Activated CD8-positive, alpha-beta memory T cell treated with anti-CD3 and anti-CD28 coated beads for 1 hour (primary cell): ENCODE results near the gene PRR14.
"Not testable (repeated sequence)": the region's sequence is repeated elsewhere in the genome, so short reads cannot be mapped to it uniquely, and the experiment has no call there.

ENCODE experiments used
- DNase-seq, 2 donors: peaks; one replicate each; pipeline ENCODE4 v3.0.0-alpha.2; 2020; ENCODE audit warnings: low read depth in 1 of 2; ENCODE audit errors: extremely low read depth in 1 of 2

PRR14 gene

DNA sequence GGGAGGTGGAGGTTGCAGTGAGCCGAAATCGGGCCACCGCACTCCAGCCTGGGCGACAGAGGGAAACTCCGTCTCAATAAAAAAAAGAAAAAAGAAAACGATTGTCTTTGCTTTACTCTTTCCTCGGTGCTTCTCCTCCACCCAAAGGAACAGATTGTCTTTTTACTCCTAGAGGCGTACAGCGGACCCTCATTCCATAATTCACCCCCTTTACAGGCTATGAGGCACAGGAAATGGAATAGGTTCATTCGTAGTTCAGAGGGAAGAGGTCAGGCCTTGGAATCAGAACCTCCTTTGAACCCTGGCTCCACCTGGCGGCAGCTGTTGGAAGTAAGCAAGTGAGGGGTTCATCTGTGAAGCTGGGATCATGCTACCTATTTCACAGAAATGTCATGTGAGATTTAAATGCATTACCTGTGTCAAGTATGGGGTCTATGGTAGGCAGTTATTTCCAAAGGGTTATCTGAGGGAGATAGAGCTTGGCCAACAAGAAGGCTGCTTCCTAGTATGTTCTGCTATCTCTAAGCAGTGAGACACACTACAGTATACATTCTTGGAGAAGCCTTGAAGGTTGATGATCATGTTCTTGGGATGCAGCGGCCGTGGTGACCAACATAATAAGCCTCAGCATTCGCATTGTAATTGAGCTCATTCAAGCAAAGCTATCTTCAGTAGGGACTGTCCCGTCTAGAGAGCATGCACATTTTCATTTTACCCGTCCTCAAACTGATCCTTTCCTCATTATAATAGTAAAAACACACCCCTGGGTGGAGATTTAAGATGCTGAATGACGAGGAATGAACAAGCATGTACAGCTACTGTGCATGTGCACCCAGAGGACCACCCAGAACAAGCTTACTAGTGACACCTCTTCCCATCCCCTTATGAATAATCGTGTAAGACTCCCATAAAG lies 21.9 kb upstream of the PRR14 start:
- DNase-seq = peak; percentile 57 to 83

- DNase-seq = not testable (repeated sequence)
These were observed 18.3 kb upstream of the PRR14 start for GRCh38 chr16:30632454-30632853.

DNA sequence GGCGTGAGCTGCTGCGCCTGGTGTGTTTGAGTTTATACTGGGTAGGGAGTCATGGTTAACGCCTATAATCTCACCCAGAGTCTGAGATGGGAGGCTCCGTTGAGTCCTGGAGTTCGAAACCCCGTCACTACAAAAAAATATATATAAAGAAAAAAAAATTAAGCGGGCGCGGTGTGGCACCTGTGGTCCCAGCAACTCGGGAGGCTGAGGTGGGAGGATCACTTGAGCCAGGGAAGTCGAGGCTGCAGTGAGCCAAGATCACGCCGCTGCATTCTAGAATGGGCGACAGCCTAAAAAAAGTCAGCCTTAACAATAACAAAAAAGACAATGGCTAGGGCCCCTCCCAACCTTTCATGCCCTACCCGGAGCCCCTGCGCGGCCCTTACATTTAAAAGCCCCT lies 17.2 kb upstream of the PRR14 start:
- no peak for DNase-seq

DNA sequence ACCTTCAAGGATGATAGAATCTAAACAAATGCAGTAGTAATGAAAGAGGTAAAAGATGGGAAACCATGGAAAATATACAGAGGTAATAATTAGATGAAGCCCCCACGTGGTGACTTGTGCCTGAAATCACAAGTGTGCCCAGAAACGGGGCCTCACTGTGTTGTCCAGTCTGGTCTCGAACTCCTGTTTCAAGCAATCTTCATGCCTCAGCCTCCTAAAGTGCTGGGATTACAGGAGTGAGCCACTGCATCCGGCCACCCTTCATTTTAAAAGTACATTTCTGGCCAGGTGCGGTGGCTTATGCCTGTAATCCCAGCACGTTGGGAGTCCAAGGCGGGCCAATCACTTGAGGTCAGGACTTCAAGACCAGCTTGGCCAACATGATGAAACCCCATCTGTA lies 14.2 kb upstream of the PRR14 start:
- no peak for DNase-seq

DNA sequence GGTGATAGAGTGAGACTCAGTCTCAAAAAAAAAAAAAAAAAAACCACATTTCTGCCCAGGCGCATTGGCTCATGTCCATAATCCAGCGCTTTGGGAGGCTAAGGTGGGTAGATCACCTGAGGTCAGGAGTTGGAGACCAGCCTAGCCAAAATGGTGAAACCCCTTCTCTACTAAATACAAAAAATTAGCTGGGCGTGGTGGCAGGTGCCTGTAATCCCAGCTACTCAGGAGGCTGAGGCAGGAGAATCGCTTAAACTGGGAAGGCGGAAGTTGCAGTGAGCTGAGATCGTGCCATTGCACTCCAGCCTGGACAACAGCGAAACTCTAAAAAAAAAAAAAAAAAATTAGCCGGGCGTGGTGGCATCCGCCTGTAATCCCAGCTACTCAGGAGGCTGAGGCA lies 13.6 kb upstream of the PRR14 start:
- not testable (repeated sequence) for DNase-seq

DNA sequence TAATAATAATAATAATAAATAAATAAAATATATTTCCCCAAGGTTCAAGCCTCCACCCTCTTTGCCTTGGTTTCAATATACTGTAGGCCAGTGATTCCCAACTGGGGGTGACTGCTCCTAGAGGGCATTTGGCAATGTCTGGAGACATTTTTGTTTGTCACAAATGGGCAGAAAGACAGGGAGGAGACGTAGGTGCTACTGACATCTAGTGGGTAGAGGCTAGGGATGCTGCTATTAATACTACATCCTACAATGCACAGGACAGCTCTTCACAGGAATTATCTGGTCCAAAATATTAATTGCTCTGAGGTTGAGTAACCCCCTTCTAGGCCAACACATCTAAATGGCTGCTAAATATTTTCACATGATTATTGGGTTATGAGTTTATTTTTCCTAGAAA lies 12.8 kb upstream of the PRR14 start:
- DNase-seq = no peak

GRCh38 chr16:30641378-30641982 lies 9.3 kb upstream of the PRR14 start:
- DNase-seq = no peak

DNA sequence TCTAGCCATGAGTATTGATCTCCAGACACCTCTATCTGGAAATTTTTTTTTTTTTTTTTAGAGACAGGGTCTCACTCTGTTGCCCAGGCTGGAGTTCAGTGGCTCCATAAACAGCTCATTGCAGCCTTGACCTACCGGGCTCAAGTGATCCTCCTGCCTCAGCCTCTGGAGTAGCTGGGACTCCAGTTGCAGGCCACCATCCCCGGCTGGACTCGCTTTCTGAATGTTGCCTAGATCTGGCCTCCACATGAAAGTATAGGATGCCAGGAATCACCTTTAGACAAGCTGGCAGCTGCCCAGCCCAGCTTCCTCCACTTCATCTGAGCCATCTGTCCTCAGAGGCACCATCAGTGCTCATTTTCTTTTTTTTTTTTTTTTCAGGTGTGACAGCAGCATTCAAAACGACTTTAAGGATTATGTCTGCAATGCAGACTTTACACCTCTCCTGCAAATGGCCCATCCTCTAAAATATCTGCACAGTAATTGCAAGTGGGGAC lies 6.4 kb upstream of the PRR14 start:
- DNase-seq = no peak

DNA sequence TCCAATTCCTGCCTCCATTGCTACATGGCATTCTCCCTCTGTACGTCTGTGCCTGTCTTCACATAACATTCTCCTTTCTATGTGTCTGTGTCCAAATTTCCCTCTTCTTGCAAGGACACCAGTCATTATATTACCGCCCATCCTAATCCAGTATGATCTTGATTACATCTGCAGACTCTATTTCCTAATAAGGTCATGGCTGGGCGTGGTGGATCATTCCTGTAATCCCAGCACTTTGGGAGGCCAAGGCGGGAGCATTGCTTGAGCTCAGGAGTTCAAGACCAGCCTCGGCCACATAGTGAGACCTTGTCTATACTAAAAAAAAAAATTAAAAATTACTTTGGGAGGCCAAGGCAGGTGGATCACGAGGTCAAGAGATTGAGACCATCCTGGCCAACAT lies 5.0 kb upstream of the PRR14 start:
- DNase-seq = no peak

- DNase-seq = no peak
These were observed 3.5 kb upstream of the PRR14 start for GRCh38 chr16:30647274-30647571.

DNA sequence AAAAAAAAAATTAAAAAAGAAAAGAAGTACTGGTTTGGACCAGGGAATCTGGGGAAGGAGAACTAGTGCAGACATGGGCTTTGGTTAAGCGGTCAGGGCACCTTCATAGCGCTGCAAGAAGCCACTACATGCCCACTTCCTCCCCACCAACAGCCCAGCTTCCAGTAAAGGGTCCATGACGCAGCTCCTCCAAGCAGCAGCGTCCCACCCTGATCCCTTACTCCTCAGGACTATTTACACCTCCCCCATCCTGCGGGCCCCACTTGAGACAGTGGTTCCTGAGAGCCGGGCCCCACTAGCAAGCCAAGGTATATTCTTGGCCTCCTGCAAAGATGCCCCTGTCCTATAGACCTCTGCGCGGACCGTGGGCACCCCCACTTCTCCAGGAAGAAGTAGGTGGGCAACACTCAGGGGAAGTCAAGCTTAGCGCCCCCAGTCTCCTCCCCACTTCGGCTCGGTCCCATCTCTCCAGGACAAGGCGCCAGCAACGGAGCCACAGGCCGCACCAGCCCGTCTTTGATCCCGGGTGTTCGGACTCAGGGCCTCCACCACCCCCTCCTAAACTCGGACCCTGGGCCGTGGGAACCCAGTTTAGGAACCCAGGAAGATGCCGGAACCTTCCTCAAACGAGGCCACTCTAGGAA lies 913 bp upstream of the PRR14 start:
- no peak for DNase-seq

GRCh38 chr16:30651124-30652004 lies 604 bp downstream of the PRR14 start:
- peak; percentile 27 to 61 for DNase-seq

DNA sequence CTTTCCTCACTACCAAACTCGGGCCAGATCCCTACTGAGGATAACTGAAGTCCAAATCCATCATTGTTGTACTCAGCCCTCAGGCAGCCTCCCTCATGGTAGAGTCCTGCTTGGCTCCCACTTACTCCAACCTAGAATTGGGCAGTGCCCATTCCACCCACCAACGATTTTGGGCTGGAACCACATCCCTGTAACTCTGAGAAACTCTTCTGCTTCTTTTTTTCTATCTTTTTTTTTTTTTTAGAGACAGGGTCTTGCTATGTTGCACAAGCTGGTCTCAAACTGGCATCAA lies 1.2 kb downstream of the PRR14 start:
- no peak for DNase-seq

DNA sequence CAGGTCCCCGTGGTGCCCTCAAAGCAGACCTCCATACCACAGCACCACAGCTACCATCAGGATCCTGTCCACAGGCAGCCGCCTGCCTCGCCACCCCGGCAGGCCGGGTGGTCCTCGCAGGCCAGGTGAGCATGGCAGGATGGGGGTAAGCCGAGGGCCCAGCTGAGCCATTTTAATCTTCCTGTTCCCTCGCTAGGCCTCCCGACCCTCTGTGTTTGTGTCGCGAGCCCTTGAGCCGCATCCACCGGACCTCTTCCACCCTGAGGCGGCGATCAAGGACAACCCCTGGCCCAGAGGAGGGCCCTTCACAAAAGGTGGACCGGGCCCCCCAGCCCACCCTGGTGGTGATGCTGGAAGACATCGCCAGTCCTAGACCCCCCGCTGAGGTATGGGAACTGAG lies 2.0 kb downstream of the PRR14 start:
- DNase-seq = no peak

DNA sequence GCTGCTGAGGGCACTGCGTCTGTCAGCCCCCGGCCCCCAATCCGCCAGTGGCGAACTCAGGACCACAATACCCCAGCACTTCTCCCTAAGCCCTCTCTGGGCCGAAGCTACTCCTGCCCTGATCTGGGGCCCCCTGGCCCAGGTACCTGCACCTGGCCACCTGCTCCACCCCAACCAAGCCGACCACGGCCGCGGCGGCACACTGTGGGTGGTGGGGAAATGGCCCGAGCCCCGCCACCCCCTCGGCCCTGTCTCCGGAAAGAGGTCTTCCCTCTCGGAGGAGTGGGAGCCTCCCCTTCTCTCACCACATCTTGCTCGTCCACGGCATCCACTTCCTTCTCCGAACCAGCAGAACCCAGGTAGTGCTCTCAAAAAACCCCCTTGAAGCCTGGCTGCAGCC lies 4.1 kb downstream of the PRR14 start:
- DNase-seq = no peak

GRCh38 chr16:30655815-30656347 lies 5.1 kb downstream of the PRR14 start:
- DNase-seq = no peak

DNA sequence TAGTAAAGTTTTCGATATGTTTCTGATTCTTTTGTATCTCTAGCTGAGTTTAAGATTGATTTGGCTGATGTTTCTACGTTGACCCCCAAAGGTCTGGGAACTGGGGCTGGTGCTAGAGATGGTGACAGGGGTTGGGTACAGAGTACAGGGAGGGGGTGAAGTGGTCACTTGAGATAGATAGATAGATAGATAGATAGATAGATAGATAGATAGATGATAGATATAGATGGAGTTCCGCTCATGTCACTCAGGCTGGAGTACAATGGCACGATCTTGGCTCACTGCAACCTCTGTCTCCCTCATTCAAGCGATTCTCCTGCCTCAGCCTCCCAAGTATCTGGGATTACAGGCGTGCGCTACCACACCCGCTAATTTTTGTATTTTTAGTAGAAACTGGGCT lies 5.6 kb downstream of the PRR14 start:
- DNase-seq = no peak

GRCh38 chr16:30656974-30657865 lies 6.5 kb downstream of the PRR14 start:
- no peak for DNase-seq

GRCh38 chr16:30657866-30658730 lies 7.3 kb downstream of the PRR14 start, which contains the start of gene FBRS:
Gene FBRS (plus strand): TSS chr16:30658431. CDS start chr16:30659519, 1,088 bp downstream.
- peak; percentile 100 for DNase-seq
